Mesodermal cell (in vitro differentiated cells): ENCODE measurements around the gene CACHD1.

Experiments used
- H3K27ac ChIP-seq: 2 replicates; pipeline ENCODE4 v1.7.0; 2013; ENCODE audit warnings: mild to moderate bottlenecking, low read depth, low read length, moderate library complexity; ENCODE audit not compliant: severe bottlenecking
- H3K36me3 ChIP-seq: 2 replicates; pipeline ENCODE4 v1.7.1; 2013; ENCODE audit warnings: mild to moderate bottlenecking, low read length, moderate library complexity; ENCODE audit not compliant: control insufficient read depth, insufficient read depth
- H3K4me1 ChIP-seq: one replicate; pipeline ENCODE4 v1.7.1; 2013; ENCODE audit warnings: mild to moderate bottlenecking, low read length; ENCODE audit not compliant: insufficient read depth, control insufficient read depth, poor library complexity, severe bottlenecking
- H3K4me3 ChIP-seq: 2 replicates; pipeline ENCODE4 v1.7.0; 2013; ENCODE audit warnings: low read length, control low read depth, mild to moderate bottlenecking; ENCODE audit not compliant: insufficient read depth, poor library complexity, severe bottlenecking; ENCODE audit errors: extremely low read depth
- H3K9me3 ChIP-seq: 2 replicates; pipeline ENCODE4 v1.7.1; 2013; ENCODE audit warnings: mild to moderate bottlenecking, low read length, moderate library complexity; ENCODE audit not compliant: control insufficient read depth
- WGBS, 2 experiments: methylation state at CpG; one replicate each; pipeline ENCODE4 v1.1.5; 2013; ENCODE audit warnings: missing lambda C conversion rate in 2 of 2; ENCODE audit not compliant: insufficient coverage in 2 of 2; 5-methylcytosine and 5-hydroxymethylcytosine counted together

The CACHD1 gene

GRCh38 chr1:64550510-64550909 lies 80.6 kb downstream of the CACHD1 start:
- Histone ChIP-seq H3K4me3 (no peak overlapping the region), H3K27ac (no peak overlapping the region), H3K36me3 (peaks cover 11% of the 10 kb centered on the region), H3K4me1 (no peaks in the 10 kb centered on the region), H3K9me3 (no peaks in the 10 kb centered on the region)
- WGBS, 2 experiments = 80 to 89% methylated on average over 2 of the region's 5 CpGs

GRCh38 chr1:64550946-64551605 lies 81.1 kb downstream of the CACHD1 start:
- no peak overlapping the region for H3K27ac ChIP-seq
- no CpG with 5 or more reads among the region's 4 CpGs for WGBS, 2 experiments
- H3K36me3 ChIP-seq = peaks cover 11% of the 10 kb centered on the region

GRCh38 chr1:64553285-64553684 lies 83.4 kb downstream of the CACHD1 start:
- Histone ChIP-seq H3K27ac (no peak overlapping the region), H3K9me3 (no peaks in the 10 kb centered on the region), H3K4me3 (no peak overlapping the region), H3K4me1 (no peaks in the 10 kb centered on the region), H3K36me3 (peaks cover 17% of the 10 kb centered on the region)
- WGBS, 2 experiments = no CpG with 5 or more reads among the region's 4 CpGs

More at GRCh38 chr1:64550946-64551605, 81.1 kb downstream of the CACHD1 start:
- H3K4me3 ChIP-seq = no peak overlapping the region
- H3K9me3 ChIP-seq = no peaks in the 10 kb centered on the region
- H3K4me1 ChIP-seq = no peaks in the 10 kb centered on the region

- Histone ChIP-seq H3K4me3 (no peak overlapping the region), H3K4me1 (no peaks in the 10 kb centered on the region), H3K9me3 (no peaks in the 10 kb centered on the region), H3K27ac (no peak overlapping the region), H3K36me3 (peaks cover 28% of the 10 kb centered on the region)
- WGBS, 2 experiments = 83% methylated on average over 1 of the region's 1 CpG; no CpG with 5 or more reads in 1 of the 2 experiments
Observed at GRCh38 chr1:64555947-64556346, 86.0 kb downstream of the CACHD1 start.

- no peak overlapping the region for H3K4me3 ChIP-seq
- WGBS, 2 experiments = 100% methylated on average over 1 of the region's 2 CpGs; no CpG with 5 or more reads in 1 of the 2 experiments
- H3K9me3 ChIP-seq = no peaks in the 10 kb centered on the region
- no peaks in the 10 kb centered on the region for H3K4me1 ChIP-seq
- H3K27ac ChIP-seq = no peak overlapping the region
- H3K36me3 ChIP-seq = peaks cover 25% of the 10 kb centered on the region
Observed at GRCh38 chr1:64561993-64562392, 92.1 kb downstream of the CACHD1 start.

GRCh38 chr1:64563958-64564565 lies 94.1 kb downstream of the CACHD1 start:
- no peaks in the 10 kb centered on the region for H3K4me1 ChIP-seq
- H3K9me3 ChIP-seq = no peaks in the 10 kb centered on the region
- H3K4me3 ChIP-seq = no peak overlapping the region
- no peak overlapping the region for H3K27ac ChIP-seq
- 87 to 94% methylated on average over 3 of the region's 5 CpGs for WGBS, 2 experiments
- H3K36me3 ChIP-seq = peaks cover 16% of the 10 kb centered on the region

- WGBS, 2 experiments = 100% methylated on average over 1 of the region's 3 CpGs; no CpG with 5 or more reads in 1 of the 2 experiments
- H3K27ac ChIP-seq = no peak overlapping the region
Observed at GRCh38 chr1:64564891-64565290, 95.0 kb downstream of the CACHD1 start.

GRCh38 chr1:64567426-64568170 lies 97.7 kb downstream of the CACHD1 start:
- 85 to 100% methylated on average over 1 to 4 of the region's 7 CpGs for WGBS, 2 experiments
- Histone ChIP-seq H3K4me3 (no peak overlapping the region), H3K27ac (no peak overlapping the region), H3K36me3 (peaks cover 8% of the 10 kb centered on the region), H3K9me3 (no peaks in the 10 kb centered on the region), H3K4me1 (no peaks in the 10 kb centered on the region)

More at GRCh38 chr1:64564891-64565290, 95.0 kb downstream of the CACHD1 start:
- Histone ChIP-seq H3K4me3 (no peak overlapping the region), H3K9me3 (no peaks in the 10 kb centered on the region), H3K36me3 (peaks cover 13% of the 10 kb centered on the region), H3K4me1 (no peaks in the 10 kb centered on the region)

- 100% methylated on average over 2 of the region's 4 CpGs; no CpG with 5 or more reads in 1 of the 2 experiments for WGBS, 2 experiments
- Histone ChIP-seq H3K27ac (no peak overlapping the region), H3K9me3 (no peaks in the 10 kb centered on the region), H3K4me3 (no peak overlapping the region), H3K4me1 (no peaks in the 10 kb centered on the region), H3K36me3 (peaks cover 8% of the 10 kb centered on the region)
Observed at GRCh38 chr1:64568171-64568450, 98.2 kb downstream of the CACHD1 start.

GRCh38 chr1:64569411-64569810 lies 99.5 kb downstream of the CACHD1 start:
- peaks cover 3% of the 10 kb centered on the region for H3K4me1 ChIP-seq
- no peaks in the 10 kb centered on the region for H3K9me3 ChIP-seq
- peaks cover 4% of the 10 kb centered on the region for H3K36me3 ChIP-seq
- whole genome bisulfite sequencing, 2 experiments = 81 to 94% methylated on average over 2 of the region's 4 CpGs
- no peak overlapping the region for H3K4me3 ChIP-seq
- H3K27ac ChIP-seq = no peak overlapping the region
